CD4-positive, alpha-beta memory T cell (primary cell): ENCODE data around the gene SNX9. TPM values are rescaled to one million over a fixed set of nuclear protein-coding genes. Genes with fewer than 3 reads are reported as not detected.

Source experiments
- CTCF ChIA-PET: fragments of 350-600 bp; sonication (Branson Sonifier 250); formaldehyde crosslinking; loops from one replicate; lab custom pipeline; 2021; ENCODE audit warnings: inconsistent platforms; ENCODE audit not compliant: partially characterized antibody; lab: Charles Lee
- POLR2A ChIA-PET: fragments of 350-600 bp; sonication (Branson Sonifier 250); formaldehyde crosslinking; loops from one replicate; lab custom pipeline; 2021; ENCODE audit not compliant: partially characterized antibody; lab: Charles Lee
- DNase-seq, 5 donors: peaks; one replicate each; pipeline versions ENCODE4 v3.0.0 to v3.0.0-alpha.2; 2020 to 2022; ENCODE audit warnings: mixed read lengths in 1 of 5
- H3K27ac ChIP-seq: one replicate; pipeline ENCODE4 v1.7.0; 2013; ENCODE audit warnings: low read depth, low read length
- H3K27me3 ChIP-seq: 2 replicates; pipeline ENCODE4 v1.7.0; 2013; ENCODE audit warnings: mild to moderate bottlenecking, low read length, moderate library complexity; ENCODE audit not compliant: insufficient read depth
- H3K36me3 ChIP-seq: 2 replicates; pipeline ENCODE4 v1.7.0; 2013; ENCODE audit warnings: mild to moderate bottlenecking, low read length, moderate library complexity; ENCODE audit not compliant: insufficient read depth
- H3K4me1 ChIP-seq: 2 replicates; pipeline ENCODE4 v1.7.0; 2013; ENCODE audit warnings: mild to moderate bottlenecking, low read length, moderate library complexity; ENCODE audit not compliant: insufficient read depth
- H3K4me3 ChIP-seq, 2 donors: one replicate each; pipeline ENCODE4 v1.7.0; 2013; ENCODE audit warnings: low read length in 2 of 2, mild to moderate bottlenecking in 1 of 2
- H3K9me3 ChIP-seq, 2 donors: one replicate each; pipeline ENCODE4 v1.7.0; 2013; ENCODE audit warnings: low read length in 2 of 2, control low read depth in 1 of 2; ENCODE audit not compliant: control insufficient read depth in 1 of 2
- H3K27ac Mint-ChIP-seq, 7 donors: one replicate each; pipeline ENCODE4 v1.8.0; 2020 to 2021; ENCODE audit warnings: mixed read lengths in 7 of 7, mild to moderate bottlenecking in 6 of 7, inconsistent platforms in 3 of 7, moderate library complexity in 3 of 7
- H3K27me3 Mint-ChIP-seq, 2 donors: one replicate each; pipeline ENCODE4 v1.8.0; 2020 to 2021; ENCODE audit warnings: mixed read lengths in 2 of 2
- H3K36me3 Mint-ChIP-seq, 2 donors: one replicate each; pipeline ENCODE4 v1.8.0; 2020 to 2021; ENCODE audit warnings: mixed read lengths in 2 of 2, inconsistent platforms in 1 of 2, mild to moderate bottlenecking in 1 of 2
- H3K4me1 Mint-ChIP-seq, 4 donors: one replicate each; pipeline ENCODE4 v1.8.0; 2020 to 2021; ENCODE audit warnings: mixed read lengths in 4 of 4, mild to moderate bottlenecking in 1 of 4
- H3K4me3 Mint-ChIP-seq, 8 donors: one replicate each; pipeline ENCODE4 v1.8.0; 2020 to 2021; ENCODE audit warnings: mixed read lengths in 8 of 8, mild to moderate bottlenecking in 7 of 8, moderate library complexity in 6 of 8, inconsistent platforms in 3 of 8
- H3K9me3 Mint-ChIP-seq, 8 donors: one replicate each; pipeline ENCODE4 v1.8.0; 2020 to 2021; ENCODE audit warnings: mixed read lengths in 8 of 8, mild to moderate bottlenecking in 5 of 8, inconsistent platforms in 3 of 8, moderate library complexity in 1 of 8
- intact Hi-C: fragments of 100-400 bp; cut with micrococcal nuclease; formaldehyde crosslinking; loops from one replicate; pipeline ENCODE4 v1.15.1; 2023
- polyA plus RNA-seq, 2 donors: library from polyadenylated mRNA; unstranded; fragments of 300-500 nt; fragmentation: Illumina TruSeq; gene quantifications; one replicate each; pipeline ENCODE4 v1.2.3, GENCODE V29; 2021
- total RNA-seq, 2 experiments: library from RNA; stranded (reverse); gene quantifications; one replicate each; pipeline ENCODE4 v1.2.3, GENCODE V29; 2021

SNX9 gene
- total and polyA plus RNA-seq, 4 experiments from 2014 or later: 12.9 to 21.9 (median 20.5) TPM

DNA sequence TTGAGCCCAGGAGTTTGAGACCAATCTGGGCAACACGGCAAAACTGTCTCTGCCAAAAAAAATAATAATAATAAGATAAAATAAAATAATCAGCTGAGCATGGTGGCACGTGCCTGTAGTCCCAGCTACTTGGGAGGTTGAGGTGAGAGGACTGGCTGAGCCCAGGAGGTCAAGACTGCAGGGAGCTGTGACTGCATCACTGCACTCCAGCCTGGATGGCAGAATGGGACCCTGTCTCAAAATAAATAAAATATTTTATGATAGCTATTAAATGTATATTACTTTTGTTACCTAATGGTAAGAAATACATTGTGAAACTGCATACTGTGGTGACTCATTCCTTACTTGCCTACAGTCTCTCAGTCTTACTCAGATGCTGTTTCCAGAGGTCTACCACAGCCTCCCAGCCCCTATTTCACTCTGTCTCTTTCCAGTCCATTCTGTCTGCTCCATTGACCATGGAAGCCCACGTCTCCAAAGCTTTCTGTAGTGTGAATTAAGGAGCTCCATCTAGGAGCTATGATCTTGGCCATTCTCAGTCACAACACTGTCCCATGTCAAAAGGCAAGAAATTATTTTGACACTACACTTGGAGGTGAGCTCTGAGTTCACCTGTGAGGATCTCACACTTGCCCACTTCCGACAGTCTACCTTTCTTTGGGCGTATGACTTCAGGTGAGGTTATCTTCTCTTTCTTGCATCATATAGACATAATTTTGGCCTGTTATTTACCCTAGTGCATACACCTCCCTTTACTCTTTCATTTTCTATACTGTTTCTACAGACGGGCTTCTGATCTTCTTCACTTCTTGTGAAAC lies 22.4 kb upstream of the SNX9 start:
- ChIA-PET POLR2A (no interaction called here), CTCF (interaction anchor here (2.0 to 2.3 kb wide), 2 partner anchors 44 to 73 kb away, joined by 7 read pairs; no protein-coding TSS in a partner anchor)
- H3K4me3 Mint-ChIP-seq: no peak overlapping the region
- Histone ChIP-seq H3K9me3 (no peaks in the 10 kb centered on the region), H3K4me3 (no peak overlapping the region), H3K27ac (no peak overlapping the region), H3K27me3 (no peaks in the 10 kb centered on the region), H3K4me1 (no peaks in the 10 kb centered on the region), H3K36me3 (no peaks in the 10 kb centered on the region)
- intact Hi-C loops: no loop called here
- H3K27me3 Mint-ChIP-seq: peaks cover 0 to 2% of the 10 kb centered on the region in 2 donors
- H3K4me1 Mint-ChIP-seq: peaks cover 4 to 6% (median 5%) of the 10 kb centered on the region in 4 donors
- DNase-seq: no peak
- H3K36me3 Mint-ChIP-seq: no peaks in the 10 kb centered on the region
- H3K27ac Mint-ChIP-seq: no peak overlapping the region
- no peaks in the 10 kb centered on the region for H3K9me3 Mint-ChIP-seq

DNA sequence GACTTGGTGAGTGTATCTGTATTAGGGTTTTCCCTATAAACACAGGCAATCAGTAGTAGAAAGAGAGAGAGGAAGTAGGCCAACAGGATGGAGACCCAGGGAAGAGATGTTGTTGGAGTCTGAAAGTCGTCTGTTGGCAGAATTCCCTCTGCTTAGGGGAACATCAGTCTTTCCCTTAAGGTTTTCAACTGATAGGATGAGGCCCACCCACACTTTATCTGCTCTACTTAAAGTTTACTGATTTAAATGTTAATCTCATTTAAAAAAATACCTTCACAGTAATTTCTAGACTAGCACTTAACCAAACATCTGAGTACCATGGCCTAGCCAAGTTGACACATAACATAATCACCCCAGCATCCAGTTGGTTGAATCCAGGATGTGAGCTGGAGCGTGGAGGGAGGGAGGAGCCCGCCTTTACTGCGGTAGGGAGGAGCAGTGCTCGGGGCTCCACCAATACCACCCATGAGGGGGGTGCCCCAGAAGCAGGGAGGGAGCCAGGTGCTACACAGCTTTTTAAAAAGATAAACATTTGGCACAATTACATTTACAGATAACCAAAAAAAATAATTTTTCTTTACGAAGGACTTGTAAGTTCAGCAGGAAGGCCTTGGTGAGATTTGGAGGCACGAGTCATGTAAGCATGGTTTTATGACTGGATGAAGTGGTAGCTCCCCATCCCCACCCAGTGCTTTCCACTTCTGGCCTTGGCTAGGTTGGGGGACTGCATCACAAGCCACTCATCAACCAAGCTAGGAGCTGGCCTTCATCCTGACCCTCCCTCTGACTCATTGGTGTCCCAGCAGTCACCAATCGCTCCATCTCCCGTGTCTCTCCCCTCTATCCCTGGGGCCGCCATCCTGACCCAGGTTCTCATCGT lies 18.4 kb upstream of the SNX9 start:
- Mint-ChIP-seq H3K4me3 (no peak overlapping the region), H3K27ac (peak overlapping the region in 2 of 7 donors; percentile 1 to 85), H3K27me3 (no peaks in the 10 kb centered on the region), H3K36me3 (peaks cover 0 to 3% of the 10 kb centered on the region in 2 donors), H3K9me3 (peaks cover 0 to 23% (median 13%) of the 10 kb centered on the region in 8 donors), H3K4me1 (peaks cover 4 to 6% (median 5%) of the 10 kb centered on the region in 4 donors)
- DNase-seq: no peak
- Histone ChIP-seq H3K27ac (no peak overlapping the region), H3K36me3 (no peaks in the 10 kb centered on the region), H3K27me3 (no peaks in the 10 kb centered on the region), H3K9me3 (no peaks in the 10 kb centered on the region), H3K4me1 (no peaks in the 10 kb centered on the region), H3K4me3 (no peak overlapping the region)
- intact Hi-C loops: no loop called here
- CTCF ChIA-PET: interaction anchor here (1.7 kb wide), 1 partner anchor 48 kb away, joined by 6 read pairs; no protein-coding TSS in a partner anchor
- POLR2A ChIA-PET: no interaction called here

DNA sequence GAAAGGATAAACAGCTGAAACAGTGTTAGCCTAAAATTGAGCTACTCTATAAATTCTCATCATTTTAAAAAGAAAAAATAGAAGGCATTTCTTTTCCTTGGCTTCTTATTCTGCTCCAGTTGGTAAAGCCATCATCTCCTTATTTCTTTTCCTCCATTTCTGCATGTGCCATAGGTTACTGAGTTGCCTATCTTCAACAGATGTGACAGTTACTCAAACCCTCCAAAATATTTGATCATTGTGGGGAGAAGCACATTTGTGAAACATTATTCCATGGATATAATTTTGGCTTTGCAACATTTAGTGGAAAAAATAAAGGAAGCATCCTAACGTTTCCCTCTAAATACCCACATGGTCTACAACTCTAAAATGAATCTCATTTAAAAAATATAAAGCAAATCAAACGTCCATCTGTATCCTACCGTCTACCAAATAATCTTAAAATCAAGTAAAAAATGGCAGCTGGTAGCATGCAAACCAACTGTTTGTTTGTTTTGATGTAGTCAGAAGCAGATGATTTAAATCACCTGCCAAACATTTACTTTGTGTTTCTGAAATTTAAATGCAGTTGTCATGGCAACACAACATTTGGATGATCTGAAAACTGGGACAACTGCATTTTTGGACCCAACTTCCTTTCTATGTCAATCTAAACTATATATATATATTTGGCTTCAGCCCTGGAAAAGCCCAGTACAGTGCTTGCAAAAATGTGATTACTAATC lies 16.8 kb upstream of the SNX9 start:
- Mint-ChIP-seq H3K27me3 (no peaks in the 10 kb centered on the region), H3K36me3 (peaks cover 0 to 3% of the 10 kb centered on the region in 2 donors), H3K4me1 (no peaks in the 10 kb centered on the region), H3K27ac (no peak overlapping the region), H3K9me3 (peaks cover 0 to 24% (median 14%) of the 10 kb centered on the region in 8 donors), H3K4me3 (no peak overlapping the region)
- POLR2A ChIA-PET: no interaction called here
- H3K9me3 ChIP-seq: no peaks in the 10 kb centered on the region
- no peaks in the 10 kb centered on the region for H3K27me3 ChIP-seq
- intact Hi-C loops: no loop called here
- H3K36me3 ChIP-seq: no peaks in the 10 kb centered on the region
- no peaks in the 10 kb centered on the region for H3K4me1 ChIP-seq
- no peak for DNase-seq
- H3K4me3 ChIP-seq: no peak overlapping the region
- CTCF ChIA-PET: interaction anchor here (0.6 to 1.1 kb wide), 3 partner anchors 12 to 57 kb away, joined by 3 to 4 read pairs (median 4); no protein-coding TSS in a partner anchor
- no peak overlapping the region for H3K27ac ChIP-seq

DNA sequence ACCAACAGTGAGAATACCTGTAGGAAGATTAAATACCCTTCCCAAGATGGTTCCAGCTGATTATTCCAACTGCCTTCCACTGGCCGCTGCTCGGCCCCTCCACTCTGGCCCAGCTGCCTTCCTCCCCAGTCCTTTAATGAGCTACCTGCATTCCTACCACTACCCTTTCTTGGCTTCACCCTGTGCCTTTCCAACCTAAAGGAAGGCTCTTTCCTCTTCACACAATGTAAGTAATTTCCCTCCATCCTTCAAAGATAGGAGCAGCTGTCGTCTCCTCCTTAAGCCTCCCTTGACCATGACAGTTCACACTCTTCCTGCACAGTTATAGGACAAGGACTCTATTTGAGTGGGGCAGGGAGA lies 16.2 kb upstream of the SNX9 start:
- no peaks in the 10 kb centered on the region for H3K27me3 Mint-ChIP-seq
- Histone ChIP-seq H3K27ac (no peak overlapping the region), H3K27me3 (no peaks in the 10 kb centered on the region), H3K4me3 (no peak overlapping the region), H3K36me3 (no peaks in the 10 kb centered on the region), H3K9me3 (no peaks in the 10 kb centered on the region), H3K4me1 (no peaks in the 10 kb centered on the region)
- H3K27ac Mint-ChIP-seq: peak overlapping the region in 1 of 7 donors; percentile 66
- peaks cover 0 to 3% of the 10 kb centered on the region in 2 donors for H3K36me3 Mint-ChIP-seq
- no peak overlapping the region for H3K4me3 Mint-ChIP-seq
- CTCF ChIA-PET: interaction anchor here (1.0 to 1.1 kb wide), 2 partner anchors 12 to 51 kb away, joined by 4 read pairs; no protein-coding TSS in a partner anchor
- DNase-seq: no peak
- POLR2A ChIA-PET: no interaction called here
- peaks cover 0 to 24% (median 14%) of the 10 kb centered on the region in 8 donors for H3K9me3 Mint-ChIP-seq
- no peaks in the 10 kb centered on the region for H3K4me1 Mint-ChIP-seq
- intact Hi-C loops: no loop called here

DNA sequence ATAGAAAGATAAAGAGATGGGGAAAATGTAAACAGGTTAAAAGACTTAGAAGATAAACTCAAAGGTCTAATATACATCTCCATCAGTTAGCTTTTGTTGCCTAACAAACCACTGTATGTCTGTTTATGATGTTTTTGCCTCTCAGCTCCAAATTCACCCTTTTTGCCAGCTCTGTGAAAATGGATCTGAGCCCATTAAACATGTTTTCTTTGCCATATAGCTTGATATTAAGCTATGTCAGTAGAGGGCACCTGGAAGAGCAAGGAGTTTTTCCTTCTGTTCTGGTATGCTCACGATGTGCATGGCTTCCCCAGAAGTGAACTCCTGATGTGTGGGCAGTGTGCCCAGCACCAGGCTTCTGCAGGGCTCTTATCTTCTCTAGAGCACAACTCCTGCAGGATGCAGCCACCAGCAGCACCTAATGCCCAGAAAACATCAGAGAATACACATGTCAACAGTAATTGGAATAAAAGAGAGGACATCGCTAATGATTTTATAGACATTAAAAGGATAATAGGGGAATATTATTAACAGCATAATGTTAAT lies 14.6 kb upstream of the SNX9 start:
- Mint-ChIP-seq H3K27me3 (no peaks in the 10 kb centered on the region), H3K9me3 (peaks cover 0 to 24% (median 14%) of the 10 kb centered on the region in 8 donors), H3K27ac (no peak overlapping the region), H3K36me3 (peaks cover 0 to 3% of the 10 kb centered on the region in 2 donors), H3K4me3 (no peak overlapping the region), H3K4me1 (peaks cover 0 to 2% (median 0%) of the 10 kb centered on the region in 4 donors)
- POLR2A ChIA-PET: no interaction called here
- CTCF ChIA-PET: interaction anchor here (1.0 to 1.8 kb wide), 3 partner anchors 44 to 65 kb away, joined by 4 to 5 read pairs (median 5); no protein-coding TSS in a partner anchor
- Histone ChIP-seq H3K27me3 (no peaks in the 10 kb centered on the region), H3K4me3 (no peak overlapping the region), H3K36me3 (no peaks in the 10 kb centered on the region), H3K9me3 (no peaks in the 10 kb centered on the region), H3K27ac (no peak overlapping the region), H3K4me1 (no peaks in the 10 kb centered on the region)
- intact Hi-C loops: no loop called here
- no peak for DNase-seq

DNA sequence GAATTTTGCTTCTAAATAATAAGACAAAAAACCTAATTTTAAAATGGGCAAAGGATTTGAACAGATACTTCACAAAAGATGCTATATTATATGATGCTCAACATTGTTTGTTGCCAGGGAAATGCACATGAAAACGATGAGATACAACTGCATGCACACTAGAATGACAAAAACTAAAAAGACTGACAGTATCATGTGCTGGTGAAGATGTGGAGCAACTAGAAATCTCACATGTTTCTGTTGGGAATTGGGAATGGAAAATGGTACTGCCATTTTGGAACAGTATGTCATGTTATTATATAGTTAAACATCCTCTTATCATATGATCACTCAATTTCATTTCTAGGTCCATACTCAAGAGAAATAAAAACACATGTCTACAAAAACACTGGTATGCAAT lies 13.4 kb upstream of the SNX9 start:
- no peaks in the 10 kb centered on the region for H3K36me3 ChIP-seq
- intact Hi-C loops: no loop called here
- no peaks in the 10 kb centered on the region for H3K9me3 ChIP-seq
- no peak overlapping the region for H3K4me3 ChIP-seq
- peaks cover 0 to 24% (median 14%) of the 10 kb centered on the region in 8 donors for H3K9me3 Mint-ChIP-seq
- ChIA-PET CTCF (no interaction called here), POLR2A (no interaction called here)
- H3K27me3 ChIP-seq: no peaks in the 10 kb centered on the region
- no peak overlapping the region for H3K4me3 Mint-ChIP-seq
- H3K36me3 Mint-ChIP-seq: peaks cover 0 to 3% of the 10 kb centered on the region in 2 donors
- H3K4me1 ChIP-seq: peaks cover 2% of the 10 kb centered on the region
- DNase-seq: no peak
- H3K27me3 Mint-ChIP-seq: no peaks in the 10 kb centered on the region
- peaks cover 2 to 10% (median 4%) of the 10 kb centered on the region in 4 donors for H3K4me1 Mint-ChIP-seq
- H3K27ac ChIP-seq: no peak overlapping the region
- no peak overlapping the region for H3K27ac Mint-ChIP-seq
